A549 (cell line): ENCODE data around the gene LPCAT1. TPM values are rescaled to one million over a fixed set of nuclear protein-coding genes. Genes with fewer than 3 reads are reported as not detected.

Source experiments
- ATAC-seq, 2 experiments: fragments of 200-7000 bp in 1 of 2; fragments of >200 bp in 1 of 2; cut with Nextera tagmentation in 1 of 2; cut with Tn5 transposase in 1 of 2; 3 replicates each; pipeline versions ENCODE4 v1.8.0 to v1.9.1; 2018 to 2020; ENCODE audit warnings: mild to moderate bottlenecking in 1 of 2, moderate library complexity in 1 of 2
- CTCF ChIA-PET: fragments of 300-600 bp; sonication (Branson Sonifier 250); formaldehyde crosslinking; extraction: SDS; loops from one replicate; lab custom pipeline; 2021; ENCODE audit warnings: antibody characterized with exemption, inconsistent platforms; lab: Yijun Ruan, JAX
- POLR2A ChIA-PET: fragments of 350-600 bp; formaldehyde crosslinking; extraction: SDS; loops from one replicate; lab custom pipeline; 2021; ENCODE audit warnings: antibody characterized with exemption, inconsistent platforms; lab: Yijun Ruan, JAX
- DNase-seq, 2 experiments: peaks; one replicate each; pipeline versions ENCODE4 v3.0.0 to v3.0.0-alpha.2; 2011 to 2016; ENCODE audit warnings: low read depth in 1 of 2, low spot score in 1 of 2
- FAIRE-seq: peaks from 2 replicates; lab custom pipeline; 2011; peaks lifted over from hg19 to GRCh38; lab: Jason Lieb, UNC
- H3K27ac ChIP-seq, 2 experiments: fragments of >200 bp; sonication (Bioruptor Twin); formaldehyde crosslinking; 3 replicates each; pipeline ENCODE4 v1.5.1; 2016 to 2017
- H3K4me1 ChIP-seq: fragments of >200 bp; sonication (Bioruptor Twin); formaldehyde crosslinking; 3 replicates; pipeline ENCODE4 v1.6.1; 2016
- H3K4me2 ChIP-seq: fragments of >200 bp; sonication (Bioruptor Twin); formaldehyde crosslinking; 3 replicates; pipeline ENCODE4 v1.6.1; 2016
- H3K4me3 ChIP-seq: fragments of >200 bp; sonication (Bioruptor Twin); formaldehyde crosslinking; 3 replicates; pipeline ENCODE4 v1.5.1; 2016
- H3K9me3 ChIP-seq: fragments of >200 bp; sonication (Bioruptor Twin); formaldehyde crosslinking; 3 replicates; pipeline ENCODE4 v1.6.1; 2016
- BHLHE40 ChIP-seq: IDR thresholded peaks from 2 replicates; pipeline ENCODE4 v1.6.1; 2012; ENCODE audit warnings: low read depth, low read length, inconsistent platforms
- CBX2 ChIP-seq: fragments of 200-600 bp; sonication (generic); IDR thresholded peaks from 2 replicates; pipeline ENCODE4 v1.6.1; 2016; ENCODE audit warnings: low read depth, mild to moderate bottlenecking, borderline replicate concordance
- CEBPB ChIP-seq, 2 experiments: fragments of >200 bp in 1 of 2; sonication (Bioruptor Twin) in 1 of 2; formaldehyde crosslinking in 1 of 2; IDR thresholded peaks; 2 replicates each; pipeline ENCODE4 v1.6.1; 2012 to 2016
- CHD2 ChIP-seq: fragments of 150-350 bp; IDR thresholded peaks from 2 replicates; pipeline ENCODE4 v1.6.1; 2014; ENCODE audit warnings: low read length; ENCODE audit not compliant: partially characterized antibody
- EHMT2 ChIP-seq: fragments of 200-600 bp; sonication (generic); IDR thresholded peaks from 2 replicates; pipeline ENCODE4 v1.6.1; 2016; ENCODE audit warnings: antibody characterized with exemption, low read depth, mild to moderate bottlenecking, moderate library complexity
- EP300 ChIP-seq, 2 experiments: fragments of >200 bp; sonication (Bioruptor Twin); formaldehyde crosslinking; IDR thresholded peaks; 2 replicates in 1 of 2; 3 replicates in 1 of 2; pipeline ENCODE4 v1.6.1; 2016 to 2017
- FOSL2 ChIP-seq, 2 experiments: fragments of 450-650 bp in 1 of 2; fragments of >200 bp in 1 of 2; sonication (Bioruptor Twin) in 1 of 2; formaldehyde crosslinking; IDR thresholded peaks; 2 replicates each; pipeline versions ENCODE4 v1.5.0 to v1.6.1; 2016 to 2020; ENCODE audit warnings: mild to moderate bottlenecking in 1 of 2, moderate library complexity in 1 of 2
- HDAC2 ChIP-seq: fragments of 200-600 bp; sonication (generic); IDR thresholded peaks from 2 replicates; pipeline ENCODE4 v1.6.1; 2016
- JUNB ChIP-seq: fragments of >200 bp; sonication (Bioruptor Twin); formaldehyde crosslinking; IDR thresholded peaks from 2 replicates; pipeline ENCODE4 v1.6.1; 2016
- MAZ ChIP-seq: fragments of 150-350 bp; IDR thresholded peaks from 2 replicates; pipeline ENCODE4 v1.6.1; 2014; ENCODE audit warnings: antibody characterized with exemption, low read depth, low read length, borderline replicate concordance
- NR3C1 ChIP-seq: fragments of >200 bp; sonication (Bioruptor Twin); formaldehyde crosslinking; IDR thresholded peaks from 3 replicates; pipeline ENCODE4 v1.6.1; 2017
- POLR2A ChIP-seq: IDR thresholded peaks from 2 replicates; pipeline ENCODE4 v1.6.1; 2012; ENCODE audit warnings: mild to moderate bottlenecking, low read length
- RAD21 ChIP-seq, 2 experiments: fragments of >200 bp in 1 of 2; sonication (Bioruptor Twin) in 1 of 2; formaldehyde crosslinking in 1 of 2; IDR thresholded peaks in 1 of 2; conservative IDR thresholded peaks in 1 of 2; 2 replicates in 1 of 2; 3 replicates in 1 of 2; pipeline ENCODE4 v1.6.1; 2012 to 2018; ENCODE audit warnings: inconsistent platforms in 1 of 2
- RFX5 ChIP-seq: fragments of 450-650 bp; IDR thresholded peaks from 2 replicates; pipeline ENCODE4 v1.7.1; 2014; ENCODE audit warnings: antibody characterized with exemption, mild to moderate bottlenecking, moderate library complexity
- SREBF2 ChIP-seq: fragments of 450-650 bp; IDR thresholded peaks from 2 replicates; pipeline ENCODE4 v1.6.1; 2014; ENCODE audit warnings: mild to moderate bottlenecking, moderate library complexity
- TFCP2L1 ChIP-seq: fragments of 250-450 bp; sonication (Bioruptor Pico); IDR thresholded peaks from 2 replicates; pipeline ENCODE4 v1.5.0; 2021; ENCODE audit warnings: mild to moderate bottlenecking
- TP53 ChIP-seq: fragments of 250-450 bp; sonication (Bioruptor Pico); IDR thresholded peaks from 2 replicates; pipeline ENCODE4 v1.5.0; 2021; ENCODE audit warnings: mild to moderate bottlenecking, moderate library complexity
- ZSCAN20 ChIP-seq: fragments of 250-450 bp; sonication (Bioruptor Pico); IDR thresholded peaks from 2 replicates; pipeline ENCODE4 v1.8.0; 2022; ENCODE audit warnings: mild to moderate bottlenecking, moderate library complexity
- WGBS: methylation state at CpG from one replicate; pipeline ENCODE4 v1.1.6; 2017; ENCODE audit errors: missing lambda C conversion rate; 5-methylcytosine and 5-hydroxymethylcytosine counted together
- polyA plus RNA-seq, 4 experiments: library from polyadenylated mRNA; depleted of rRNA in 3 of 4; stranded (reverse); fragments of >200 nt; fragmentation: RNase III in 1 of 4; extraction: RNeasy Plus Mini Kit Qiagen cat#74134 plus additional on column Dnase treatment in 1 of 4; gene quantifications; 2 replicates in 3 of 4; 3 replicates in 1 of 4; pipeline ENCODE4 v1.2.3, GENCODE V29; 2011 to 2017
- TF ChIP-seq, protein P1 (sequence below): fragments of >200 bp; sonication (Bioruptor Twin); formaldehyde crosslinking; IDR thresholded peaks from 2 replicates; pipeline ENCODE4 v1.6.1; 2016
- TF ChIP-seq, protein P2 (sequence below): IDR thresholded peaks from 2 replicates; pipeline ENCODE4 v1.6.1; 2012
- TF ChIP-seq, protein P3 (sequence below): fragments of >200 bp; sonication (Bioruptor Twin); formaldehyde crosslinking; IDR thresholded peaks from 3 replicates; pipeline ENCODE4 v1.5.1; 2016
- TF ChIP-seq, protein P4 (sequence below): fragments of 450-650 bp; IDR thresholded peaks from 2 replicates; pipeline ENCODE4 v1.6.1; 2014; ENCODE audit warnings: antibody characterized with exemption
- TF ChIP-seq, protein P5 (sequence below): fragments of 250-450 bp; sonication (Bioruptor Pico); IDR thresholded peaks from 2 replicates; pipeline ENCODE4 v1.5.0; 2021; ENCODE audit warnings: mild to moderate bottlenecking, moderate library complexity, borderline replicate concordance

LPCAT1 gene
- polyA plus RNA-seq, 2 of the 4 experiments (the other 2 are of a cell fraction): 22.9 to 74.9 TPM

DNA sequence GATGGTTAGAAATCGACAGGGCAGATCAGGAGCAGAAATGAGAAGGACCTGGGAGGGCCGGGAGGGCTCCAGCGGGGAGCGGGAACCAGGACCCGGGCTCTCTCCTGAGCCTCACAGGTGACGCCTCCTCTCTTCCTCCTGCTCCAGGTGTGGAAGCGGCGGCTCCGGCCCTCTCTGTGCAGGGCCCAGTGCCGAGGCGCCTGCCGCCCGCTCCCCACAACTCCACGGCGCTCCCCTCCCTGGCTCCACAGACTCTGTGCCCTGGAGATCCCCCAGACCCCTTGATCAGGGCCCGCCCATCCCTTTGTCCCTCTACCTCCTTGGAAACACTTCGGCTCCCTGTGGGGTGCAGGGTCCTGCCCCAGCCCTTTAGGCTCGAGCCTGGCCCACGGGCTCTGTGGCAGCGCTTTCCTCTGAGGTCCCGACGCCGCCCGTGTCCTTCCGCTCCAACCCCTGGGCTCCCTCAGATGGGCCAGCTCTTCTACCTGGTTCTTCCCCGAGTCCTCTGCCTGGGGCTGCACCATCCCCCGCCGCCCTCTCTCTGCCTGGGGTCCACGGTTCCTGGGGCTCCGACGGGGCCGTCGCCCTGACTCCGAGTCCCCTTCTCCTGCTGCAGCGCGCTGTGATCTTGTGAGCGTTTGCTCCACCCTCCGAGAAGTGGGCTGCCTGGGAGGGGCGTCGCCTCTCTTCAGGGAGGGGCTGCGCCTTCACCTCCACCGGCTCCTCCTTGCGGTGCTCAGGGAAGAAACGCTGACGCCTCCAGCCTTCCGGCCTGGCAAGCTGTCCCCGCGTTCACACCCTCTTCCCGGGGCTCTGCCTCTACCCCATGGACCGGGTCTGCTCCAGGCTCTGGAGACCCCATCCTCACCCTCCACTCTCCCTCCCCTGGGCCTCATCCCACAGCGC lies 56.2 kb downstream of the LPCAT1 start:
- ChIA-PET POLR2A (no interaction called here), CTCF (interaction anchor here (0.7 to 1.8 kb wide), 3 partner anchors 10 to 12 kb away, joined by 3 to 5 read pairs (median 4); no protein-coding TSS in a partner anchor)
- Histone ChIP-seq H3K4me3 (no peak overlapping the region), H3K4me2 (no peak overlapping the region), H3K9me3 (no peaks in the 10 kb centered on the region), H3K27ac (no peak overlapping the region), H3K4me1 (peaks cover 17% of the 10 kb centered on the region)
- no peak for ATAC-seq
- 94% methylated on average over 51 of the region's 51 CpGs for WGBS
- no peak for FAIRE-seq
- DNase-seq: no peak
- TF ChIP-seq BHLHE40: no peak
- TF ChIP-seq ZSCAN20 (CRISPR knock-in tag): no peak
- no peak for TF ChIP-seq JUNB
- TF ChIP-seq RFX5: no peak
- no peak for TF ChIP-seq FOSL2 (IDR thresholded peaks at IDR 0.05)
- TF ChIP-seq FOSL2 (CRISPR knock-in tag; IDR thresholded peaks at IDR 0.05): no peak
- no peak for TF ChIP-seq SREBF2
- TF ChIP-seq, protein P1, sequence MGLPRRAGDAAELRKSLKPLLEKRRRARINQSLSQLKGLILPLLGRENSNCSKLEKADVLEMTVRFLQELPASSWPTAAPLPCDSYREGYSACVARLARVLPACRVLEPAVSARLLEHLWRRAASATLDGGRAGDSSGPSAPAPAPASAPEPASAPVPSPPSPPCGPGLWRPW: no peak
- TF ChIP-seq TP53 (CRISPR knock-in tag): no peak
- TF ChIP-seq EP300 (IDR thresholded peaks at IDR 0.05): no peak
- TF ChIP-seq NR3C1: no peak

DNA sequence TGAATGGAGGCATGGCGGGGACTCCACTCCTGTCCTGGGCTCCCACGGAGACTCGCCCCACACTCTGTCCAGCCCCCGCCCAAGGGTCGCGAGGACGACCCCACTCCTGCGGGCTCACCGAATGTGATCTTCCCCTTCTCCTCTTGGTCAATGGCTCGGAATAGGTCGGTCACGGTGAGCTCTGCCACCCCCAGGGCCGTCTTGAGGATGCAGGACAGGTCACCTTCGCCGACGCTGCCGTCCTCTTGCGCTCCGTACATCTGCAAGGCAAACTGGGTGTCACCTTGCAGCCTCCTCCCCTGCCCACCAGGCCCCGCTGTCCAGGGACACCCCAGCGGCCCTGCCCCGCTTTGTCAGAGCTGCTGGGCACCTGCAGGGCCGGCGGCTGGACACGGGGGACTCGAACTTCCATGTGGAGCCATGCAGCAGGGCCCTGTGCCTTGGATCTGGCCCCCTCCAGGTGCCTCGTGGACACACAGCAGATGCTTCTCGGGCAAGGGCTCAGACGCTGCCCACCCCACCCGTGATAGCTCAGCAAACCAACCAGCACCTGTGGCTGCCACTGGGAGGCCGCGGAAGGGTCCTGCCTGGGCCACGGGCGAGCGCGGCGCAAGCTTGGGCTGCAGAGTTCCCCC lies 57.0 kb downstream of the LPCAT1 start:
- ATAC-seq (no peak), FAIRE-seq (no peak), DNase-seq (no peak)
- WGBS: 95% methylated on average over 23 of the region's 37 CpGs
- H3K4me3 ChIP-seq: no peak overlapping the region
- no peak for TF ChIP-seq HDAC2
- TF ChIP-seq SREBF2: no peak
- no peak for TF ChIP-seq RAD21 (conservative IDR thresholded peaks at IDR 0.05 in 1 of 2, IDR thresholded peaks at IDR 0.05 in 1 of 2)
- TF ChIP-seq EP300 (IDR thresholded peaks at IDR 0.05): no peak
- no peak for TF ChIP-seq EHMT2
- H3K4me1 ChIP-seq: peaks cover 17% of the 10 kb centered on the region
- no peak overlapping the region for H3K4me2 ChIP-seq
- H3K9me3 ChIP-seq: no peaks in the 10 kb centered on the region
- H3K27ac ChIP-seq: no peak overlapping the region
- ChIA-PET POLR2A (no interaction called here), CTCF (interaction anchor here (1.0 to 1.8 kb wide), 5 partner anchors 12 to 299 kb away, joined by 3 to 5 read pairs (median 3); no protein-coding TSS in a partner anchor)

DNA sequence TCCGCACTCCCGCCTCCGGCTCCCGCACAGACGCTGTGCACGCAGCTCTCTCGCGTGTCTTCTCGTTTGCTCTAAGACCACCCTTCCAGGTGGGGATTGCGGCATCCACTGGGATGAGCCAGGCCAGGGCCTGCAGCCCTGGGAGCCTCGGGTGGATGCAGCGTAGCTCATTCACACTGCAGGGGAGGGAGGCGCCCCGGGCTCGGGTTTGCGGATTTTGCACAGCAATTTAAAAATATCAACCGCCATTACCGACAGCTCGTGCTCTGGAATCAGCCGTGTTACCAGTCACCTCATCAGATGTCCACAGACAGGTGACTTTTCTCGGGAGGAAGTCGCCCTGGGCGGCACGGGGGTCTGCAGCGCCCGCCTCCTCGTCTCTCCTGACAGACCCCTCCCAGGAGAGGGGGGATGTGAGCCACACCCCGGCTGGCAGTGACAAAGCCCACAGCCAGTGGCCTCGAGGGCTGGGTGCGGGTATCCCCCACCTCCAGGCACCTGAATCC lies 57.7 kb downstream of the LPCAT1 start:
- CTCF ChIA-PET: interaction anchor here (1.0 to 1.8 kb wide), 5 partner anchors 12 to 298 kb away, joined by 3 to 5 read pairs (median 3); no protein-coding TSS in a partner anchor
- H3K4me3 ChIP-seq: no peak overlapping the region
- no peak for FAIRE-seq
- WGBS: 95% methylated on average over 22 of the region's 30 CpGs
- TF ChIP-seq HDAC2: no peak
- no peak for TF ChIP-seq CEBPB (IDR thresholded peaks at IDR 0.05)
- TF ChIP-seq, protein P2, sequence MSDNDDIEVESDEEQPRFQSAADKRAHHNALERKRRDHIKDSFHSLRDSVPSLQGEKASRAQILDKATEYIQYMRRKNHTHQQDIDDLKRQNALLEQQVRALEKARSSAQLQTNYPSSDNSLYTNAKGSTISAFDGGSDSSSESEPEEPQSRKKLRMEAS: no peak
- TF ChIP-seq CHD2: no peak
- TF ChIP-seq, all 56 proteins: peak for 0
- Histone ChIP-seq H3K9me3 (no peaks in the 10 kb centered on the region), H3K4me2 (no peak overlapping the region), H3K27ac (no peak overlapping the region), H3K4me1 (peaks cover 14% of the 10 kb centered on the region)
- POLR2A ChIA-PET: no interaction called here
- DNase-seq (no peak), ATAC-seq (no peak)

DNA sequence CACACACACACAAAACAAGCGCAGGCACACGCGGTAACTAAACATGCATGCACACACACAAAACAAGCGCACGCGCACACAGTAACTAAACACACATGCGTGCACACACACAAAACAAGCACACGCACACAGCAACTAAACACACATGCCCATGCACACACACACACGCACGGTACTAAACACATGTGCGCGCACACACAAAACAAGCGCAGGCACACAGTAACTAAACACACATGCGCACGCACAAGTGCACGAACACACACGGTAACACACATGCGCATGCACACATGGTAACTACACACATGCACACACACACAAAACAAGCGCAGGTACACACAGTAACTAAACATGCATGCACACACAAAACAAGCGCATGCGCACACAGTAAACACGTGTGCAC lies 58.6 kb downstream of the LPCAT1 start:
- ChIA-PET POLR2A (no interaction called here), CTCF (no interaction called here)
- H3K4me3 ChIP-seq: no peak overlapping the region
- no peak overlapping the region for H3K4me2 ChIP-seq
- H3K4me1 ChIP-seq: peaks cover 4% of the 10 kb centered on the region
- FAIRE-seq (no peak), ATAC-seq (no peak), DNase-seq (no peak)
- no peaks in the 10 kb centered on the region for H3K9me3 ChIP-seq
- no peak overlapping the region for H3K27ac ChIP-seq
- 96% methylated on average over 22 of the region's 22 CpGs for WGBS
- TF ChIP-seq RAD21 (conservative IDR thresholded peaks at IDR 0.05 in 1 of 2, IDR thresholded peaks at IDR 0.05 in 1 of 2) (no peak), RFX5 (no peak), MAZ (no peak), POLR2A (no peak), TFCP2L1 (no peak), CBX2 (no peak)
- TF ChIP-seq, protein P3, sequence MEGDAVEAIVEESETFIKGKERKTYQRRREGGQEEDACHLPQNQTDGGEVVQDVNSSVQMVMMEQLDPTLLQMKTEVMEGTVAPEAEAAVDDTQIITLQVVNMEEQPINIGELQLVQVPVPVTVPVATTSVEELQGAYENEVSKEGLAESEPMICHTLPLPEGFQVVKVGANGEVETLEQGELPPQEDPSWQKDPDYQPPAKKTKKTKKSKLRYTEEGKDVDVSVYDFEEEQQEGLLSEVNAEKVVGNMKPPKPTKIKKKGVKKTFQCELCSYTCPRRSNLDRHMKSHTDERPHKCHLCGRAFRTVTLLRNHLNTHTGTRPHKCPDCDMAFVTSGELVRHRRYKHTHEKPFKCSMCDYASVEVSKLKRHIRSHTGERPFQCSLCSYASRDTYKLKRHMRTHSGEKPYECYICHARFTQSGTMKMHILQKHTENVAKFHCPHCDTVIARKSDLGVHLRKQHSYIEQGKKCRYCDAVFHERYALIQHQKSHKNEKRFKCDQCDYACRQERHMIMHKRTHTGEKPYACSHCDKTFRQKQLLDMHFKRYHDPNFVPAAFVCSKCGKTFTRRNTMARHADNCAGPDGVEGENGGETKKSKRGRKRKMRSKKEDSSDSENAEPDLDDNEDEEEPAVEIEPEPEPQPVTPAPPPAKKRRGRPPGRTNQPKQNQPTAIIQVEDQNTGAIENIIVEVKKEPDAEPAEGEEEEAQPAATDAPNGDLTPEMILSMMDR: no peak
- TF ChIP-seq, protein P4, sequence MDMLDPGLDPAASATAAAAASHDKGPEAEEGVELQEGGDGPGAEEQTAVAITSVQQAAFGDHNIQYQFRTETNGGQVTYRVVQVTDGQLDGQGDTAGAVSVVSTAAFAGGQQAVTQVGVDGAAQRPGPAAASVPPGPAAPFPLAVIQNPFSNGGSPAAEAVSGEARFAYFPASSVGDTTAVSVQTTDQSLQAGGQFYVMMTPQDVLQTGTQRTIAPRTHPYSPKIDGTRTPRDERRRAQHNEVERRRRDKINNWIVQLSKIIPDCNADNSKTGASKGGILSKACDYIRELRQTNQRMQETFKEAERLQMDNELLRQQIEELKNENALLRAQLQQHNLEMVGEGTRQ: no peak
- TF ChIP-seq, protein P5, sequence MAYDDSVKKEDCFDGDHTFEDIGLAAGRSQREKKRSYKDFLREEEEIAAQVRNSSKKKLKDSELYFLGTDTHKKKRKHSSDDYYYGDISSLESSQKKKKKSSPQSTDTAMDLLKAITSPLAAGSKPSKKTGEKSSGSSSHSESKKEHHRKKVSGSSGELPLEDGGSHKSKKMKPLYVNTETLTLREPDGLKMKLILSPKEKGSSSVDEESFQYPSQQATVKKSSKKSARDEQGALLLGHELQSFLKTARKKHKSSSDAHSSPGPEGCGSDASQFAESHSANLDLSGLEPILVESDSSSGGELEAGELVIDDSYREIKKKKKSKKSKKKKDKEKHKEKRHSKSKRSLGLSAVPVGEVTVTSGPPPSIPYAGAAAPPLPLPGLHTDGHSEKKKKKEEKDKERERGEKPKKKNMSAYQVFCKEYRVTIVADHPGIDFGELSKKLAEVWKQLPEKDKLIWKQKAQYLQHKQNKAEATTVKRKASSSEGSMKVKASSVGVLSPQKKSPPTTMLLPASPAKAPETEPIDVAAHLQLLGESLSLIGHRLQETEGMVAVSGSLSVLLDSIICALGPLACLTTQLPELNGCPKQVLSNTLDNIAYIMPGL (CRISPR knock-in tag): no peak
- TF ChIP-seq, protein P1: no peak
